SH-SY5Y (cell line): Measurements from ENCODE around the gene AFF1.

Experiments
- GATA2 ChIP-seq: IDR thresholded peaks from 2 replicates; pipeline ENCODE4 v1.6.1; 2011; ENCODE audit warnings: mild to moderate bottlenecking, low read depth, low read length
- GATA3 ChIP-seq: IDR thresholded peaks from 2 replicates; pipeline ENCODE4 v1.6.1; 2011; ENCODE audit warnings: low read depth, mild to moderate bottlenecking, low read length, moderate library complexity

DNA sequence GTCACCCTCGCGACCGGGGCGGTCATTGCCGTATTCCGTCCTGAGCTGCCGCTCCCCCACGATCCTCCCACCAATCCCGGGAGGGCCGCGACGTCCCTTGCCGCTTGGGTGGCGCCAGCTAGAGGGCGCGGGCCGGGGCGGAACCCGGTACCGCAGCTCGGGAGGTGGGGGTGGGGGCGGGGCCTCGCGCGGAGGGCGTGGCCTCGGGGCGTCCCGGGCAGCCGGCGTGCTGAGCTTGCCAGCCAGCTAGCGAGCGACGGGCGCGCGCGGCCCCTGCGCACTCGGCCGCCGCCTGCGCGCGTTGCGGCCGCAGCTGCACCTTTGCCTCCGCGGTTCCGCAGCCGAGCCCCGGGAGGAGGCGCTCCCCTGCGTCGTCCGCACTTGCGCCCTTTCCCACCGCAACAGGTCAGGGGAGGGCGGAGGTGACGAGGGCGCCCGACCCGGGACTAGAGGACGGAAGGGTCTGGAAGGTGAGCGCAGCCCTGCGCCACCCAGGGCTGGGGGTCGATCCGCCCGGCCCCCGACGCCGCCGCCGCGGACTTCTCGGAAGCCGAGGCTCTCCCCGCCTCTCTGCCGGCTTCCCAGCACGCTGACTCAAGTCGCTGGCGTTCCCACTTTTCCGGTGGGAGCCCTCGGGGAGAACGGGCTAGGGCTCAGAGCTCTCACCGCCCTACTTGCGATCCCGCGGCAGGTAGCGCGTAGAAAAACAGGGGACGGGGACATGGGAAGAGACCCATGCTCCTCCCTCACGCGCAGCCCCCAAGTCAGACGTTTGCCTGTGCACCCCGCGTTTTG, at the start of gene AFF1:
- TF ChIP-seq GATA2 (no peak), GATA3 (no peak)
